A673 (cell line): ENCODE measurements around the gene FOXO3.

Experiments
- CTCF ChIP-seq: fragments of 300-800, 200-600 bp; sonication (generic); conservative IDR thresholded peaks from 2 replicates; pipeline ENCODE4 v1.5.1; 2017; ENCODE audit warnings: low read depth, mild to moderate bottlenecking, antibody characterized with exemption, low read length, moderate library complexity, mixed read lengths
- EZH2 ChIP-seq: fragments of 200-600 bp; sonication (generic); IDR thresholded peaks from 2 replicates; pipeline ENCODE4 v1.6.1; 2017; ENCODE audit warnings: borderline replicate concordance, low read depth, mild to moderate bottlenecking, mixed read lengths, antibody characterized with exemption, low read length; ENCODE audit not compliant: poor library complexity, severe bottlenecking

GRCh38 chr6:108667993-108668392 is 107.3 kb downstream of the FOXO3 start:
- TF ChIP-seq CTCF, result no peak
- no peak for TF ChIP-seq EZH2
